ENCODE data around the gene HIGD2A.

DNA sequence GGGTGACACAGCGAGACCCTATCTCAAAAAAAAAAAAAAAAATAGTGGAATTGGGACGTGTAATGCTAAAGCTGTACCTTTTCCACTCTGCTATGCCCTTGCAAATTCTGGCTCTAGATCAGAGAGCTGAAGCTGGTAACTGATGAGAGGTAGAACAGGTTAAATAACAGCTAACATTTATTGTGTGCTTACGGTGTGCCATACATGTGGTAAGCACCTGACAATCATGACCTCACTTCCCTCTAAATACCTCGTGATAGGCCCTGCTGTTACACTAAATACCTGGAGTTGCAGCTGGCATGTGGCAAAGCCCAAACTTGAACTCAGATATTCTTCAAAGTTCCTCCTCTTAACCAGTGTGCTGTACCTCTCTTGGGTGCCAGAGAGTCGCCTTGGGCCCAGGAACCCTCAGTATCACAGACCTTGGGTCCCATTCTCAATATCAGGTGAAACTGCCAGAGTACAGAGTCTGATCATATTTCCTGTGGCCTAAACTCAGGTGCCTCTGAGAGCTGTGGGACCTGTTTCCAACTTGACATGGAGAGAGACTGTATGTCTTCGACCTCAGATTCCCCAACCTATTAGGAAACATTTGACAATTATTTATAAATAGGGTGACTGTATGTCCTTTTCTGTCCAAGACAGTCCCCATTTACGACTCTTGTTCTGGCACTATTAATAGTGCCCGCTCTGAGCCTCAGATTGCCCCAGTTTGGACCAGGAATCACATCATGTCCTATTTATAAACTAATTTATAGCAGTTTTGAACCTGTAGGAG lies 18.4 kb upstream of the HIGD2A start:
- TF ChIP-seq RELA (IDR thresholded peaks at IDR 0.05; ENCODE audit: borderline replicate concordance, partially characterized antibody): no peak
- no peak for TF ChIP-seq EZH2 (IDR thresholded peaks at IDR 0.05; ENCODE audit: borderline replicate concordance, control insufficient read depth, low read depth, low read length)
- no peak for TF ChIP-seq ZNF384 (IDR thresholded peaks at IDR 0.05; ENCODE audit: borderline replicate concordance, low read depth, low read length)
- no peak for TF ChIP-seq CTCF (IDR thresholded peaks at IDR 0.05 in 2 of 3, conservative IDR thresholded peaks at IDR 0.05 in 1 of 3; ENCODE audit: control insufficient read depth in 2 of 3, extremely low read depth in 1 of 3, insufficient read depth in 1 of 3, low read depth in 3 of 3, low read length in 3 of 3)
- no peak for TF ChIP-seq RAD21 (IDR thresholded peaks at IDR 0.05; ENCODE audit: insufficient read depth, low read depth, low read length)
- TF ChIP-seq EGR1 (IDR thresholded peaks at IDR 0.05; ENCODE audit: borderline replicate concordance in 1 of 2, low read depth in 2 of 2, low read length in 2 of 2): no peak
- TF ChIP-seq, protein P1, sequence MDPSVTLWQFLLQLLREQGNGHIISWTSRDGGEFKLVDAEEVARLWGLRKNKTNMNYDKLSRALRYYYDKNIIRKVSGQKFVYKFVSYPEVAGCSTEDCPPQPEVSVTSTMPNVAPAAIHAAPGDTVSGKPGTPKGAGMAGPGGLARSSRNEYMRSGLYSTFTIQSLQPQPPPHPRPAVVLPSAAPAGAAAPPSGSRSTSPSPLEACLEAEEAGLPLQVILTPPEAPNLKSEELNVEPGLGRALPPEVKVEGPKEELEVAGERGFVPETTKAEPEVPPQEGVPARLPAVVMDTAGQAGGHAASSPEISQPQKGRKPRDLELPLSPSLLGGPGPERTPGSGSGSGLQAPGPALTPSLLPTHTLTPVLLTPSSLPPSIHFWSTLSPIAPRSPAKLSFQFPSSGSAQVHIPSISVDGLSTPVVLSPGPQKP (IDR thresholded peaks at IDR 0.05; ENCODE audit: low read depth, low read length): no peak
- TF ChIP-seq MAX (IDR thresholded peaks at IDR 0.05; ENCODE audit: low read depth, low read length): no peak
- TF ChIP-seq, protein P2, sequence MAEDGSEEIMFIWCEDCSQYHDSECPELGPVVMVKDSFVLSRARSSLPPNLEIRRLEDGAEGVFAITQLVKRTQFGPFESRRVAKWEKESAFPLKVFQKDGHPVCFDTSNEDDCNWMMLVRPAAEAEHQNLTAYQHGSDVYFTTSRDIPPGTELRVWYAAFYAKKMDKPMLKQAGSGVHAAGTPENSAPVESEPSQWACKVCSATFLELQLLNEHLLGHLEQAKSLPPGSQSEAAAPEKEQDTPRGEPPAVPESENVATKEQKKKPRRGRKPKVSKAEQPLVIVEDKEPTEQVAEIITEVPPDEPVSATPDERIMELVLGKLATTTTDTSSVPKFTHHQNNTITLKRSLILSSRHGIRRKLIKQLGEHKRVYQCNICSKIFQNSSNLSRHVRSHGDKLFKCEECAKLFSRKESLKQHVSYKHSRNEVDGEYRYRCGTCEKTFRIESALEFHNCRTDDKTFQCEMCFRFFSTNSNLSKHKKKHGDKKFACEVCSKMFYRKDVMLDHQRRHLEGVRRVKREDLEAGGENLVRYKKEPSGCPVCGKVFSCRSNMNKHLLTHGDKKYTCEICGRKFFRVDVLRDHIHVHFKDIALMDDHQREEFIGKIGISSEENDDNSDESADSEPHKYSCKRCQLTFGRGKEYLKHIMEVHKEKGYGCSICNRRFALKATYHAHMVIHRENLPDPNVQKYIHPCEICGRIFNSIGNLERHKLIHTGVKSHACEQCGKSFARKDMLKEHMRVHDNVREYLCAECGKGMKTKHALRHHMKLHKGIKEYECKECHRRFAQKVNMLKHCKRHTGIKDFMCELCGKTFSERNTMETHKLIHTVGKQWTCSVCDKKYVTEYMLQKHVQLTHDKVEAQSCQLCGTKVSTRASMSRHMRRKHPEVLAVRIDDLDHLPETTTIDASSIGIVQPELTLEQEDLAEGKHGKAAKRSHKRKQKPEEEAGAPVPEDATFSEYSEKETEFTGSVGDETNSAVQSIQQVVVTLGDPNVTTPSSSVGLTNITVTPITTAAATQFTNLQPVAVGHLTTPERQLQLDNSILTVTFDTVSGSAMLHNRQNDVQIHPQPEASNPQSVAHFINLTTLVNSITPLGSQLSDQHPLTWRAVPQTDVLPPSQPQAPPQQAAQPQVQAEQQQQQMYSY (CRISPR knock-in tag; IDR thresholded peaks at IDR 0.05): no peak
